Measurements from ENCODE around the gene MRPL48.

DNA sequence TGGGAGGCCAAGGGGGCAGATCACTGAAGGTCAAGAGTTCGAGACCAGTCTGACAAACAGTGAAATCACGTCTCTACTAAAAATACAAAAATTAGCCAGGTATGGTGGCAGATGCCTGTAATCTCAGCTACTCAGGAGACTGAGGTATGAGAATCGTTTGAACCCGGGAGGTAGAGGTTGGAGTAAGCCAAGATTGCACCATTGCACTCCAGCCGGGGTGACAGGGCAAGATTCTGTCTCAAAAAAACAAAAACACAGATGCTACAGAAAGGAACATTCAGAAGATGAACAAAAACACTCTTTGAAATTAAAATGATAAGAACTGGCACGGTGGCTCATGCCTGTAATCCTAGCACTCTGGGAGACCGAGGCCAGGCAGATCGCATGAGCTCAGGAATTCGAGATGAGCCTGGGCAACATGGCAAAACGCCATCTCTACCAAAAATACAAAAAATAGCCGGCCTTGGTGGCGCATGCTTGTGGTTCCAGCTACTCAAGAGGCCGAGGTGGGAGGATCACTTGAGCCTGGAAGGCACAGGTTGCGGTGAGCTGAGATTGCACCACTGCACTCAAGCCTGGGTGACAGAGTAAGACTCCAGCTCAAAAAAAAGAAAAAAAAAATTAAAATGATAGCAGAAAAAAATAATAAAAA is 35.3 kb upstream of the MRPL48 start:
- TF ChIP-seq YY1 (IDR thresholded peaks at IDR 0.05; ENCODE audit: low read depth) (no peak), RAD21 (IDR thresholded peaks at IDR 0.05; ENCODE audit: low read length) (no peak), EP300 (IDR thresholded peaks at IDR 0.05; ENCODE audit: borderline replicate concordance in 1 of 2, low read depth in 1 of 2, low read length in 1 of 2) (no peak), ELF1 (IDR thresholded peaks at IDR 0.05) (no peak), RFX5 (IDR thresholded peaks at IDR 0.05; ENCODE audit: low read length) (no peak), RXRA (IDR thresholded peaks at IDR 0.05; ENCODE audit: borderline replicate concordance, low read depth) (no peak), POLR2AphosphoS5 (IDR thresholded peaks at IDR 0.05; ENCODE audit: low read depth, low read length) (no peak), SIN3A (IDR thresholded peaks at IDR 0.05; ENCODE audit: borderline replicate concordance, low read depth, low read length) (no peak)
- TF ChIP-seq, protein P1, sequence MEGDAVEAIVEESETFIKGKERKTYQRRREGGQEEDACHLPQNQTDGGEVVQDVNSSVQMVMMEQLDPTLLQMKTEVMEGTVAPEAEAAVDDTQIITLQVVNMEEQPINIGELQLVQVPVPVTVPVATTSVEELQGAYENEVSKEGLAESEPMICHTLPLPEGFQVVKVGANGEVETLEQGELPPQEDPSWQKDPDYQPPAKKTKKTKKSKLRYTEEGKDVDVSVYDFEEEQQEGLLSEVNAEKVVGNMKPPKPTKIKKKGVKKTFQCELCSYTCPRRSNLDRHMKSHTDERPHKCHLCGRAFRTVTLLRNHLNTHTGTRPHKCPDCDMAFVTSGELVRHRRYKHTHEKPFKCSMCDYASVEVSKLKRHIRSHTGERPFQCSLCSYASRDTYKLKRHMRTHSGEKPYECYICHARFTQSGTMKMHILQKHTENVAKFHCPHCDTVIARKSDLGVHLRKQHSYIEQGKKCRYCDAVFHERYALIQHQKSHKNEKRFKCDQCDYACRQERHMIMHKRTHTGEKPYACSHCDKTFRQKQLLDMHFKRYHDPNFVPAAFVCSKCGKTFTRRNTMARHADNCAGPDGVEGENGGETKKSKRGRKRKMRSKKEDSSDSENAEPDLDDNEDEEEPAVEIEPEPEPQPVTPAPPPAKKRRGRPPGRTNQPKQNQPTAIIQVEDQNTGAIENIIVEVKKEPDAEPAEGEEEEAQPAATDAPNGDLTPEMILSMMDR (IDR thresholded peaks at IDR 0.05): no peak
- TF ChIP-seq, protein P2, sequence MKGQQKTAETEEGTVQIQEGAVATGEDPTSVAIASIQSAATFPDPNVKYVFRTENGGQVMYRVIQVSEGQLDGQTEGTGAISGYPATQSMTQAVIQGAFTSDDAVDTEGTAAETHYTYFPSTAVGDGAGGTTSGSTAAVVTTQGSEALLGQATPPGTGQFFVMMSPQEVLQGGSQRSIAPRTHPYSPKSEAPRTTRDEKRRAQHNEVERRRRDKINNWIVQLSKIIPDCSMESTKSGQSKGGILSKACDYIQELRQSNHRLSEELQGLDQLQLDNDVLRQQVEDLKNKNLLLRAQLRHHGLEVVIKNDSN (IDR thresholded peaks at IDR 0.05; ENCODE audit: borderline replicate concordance, low read depth): no peak
- TF ChIP-seq, protein P3, sequence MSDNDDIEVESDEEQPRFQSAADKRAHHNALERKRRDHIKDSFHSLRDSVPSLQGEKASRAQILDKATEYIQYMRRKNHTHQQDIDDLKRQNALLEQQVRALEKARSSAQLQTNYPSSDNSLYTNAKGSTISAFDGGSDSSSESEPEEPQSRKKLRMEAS (IDR thresholded peaks at IDR 0.05; ENCODE audit: low read depth): no peak
